CD4-positive, alpha-beta T cell (primary cell): ENCODE measurements around the gene PLSCR5. TPM values are rescaled to one million over a fixed set of nuclear protein-coding genes. Genes with fewer than 3 reads are reported as not detected.

ENCODE experiments used
- ATAC-seq: fragments of 200-7000 bp; cut with Tn5 transposase; one replicate; pipeline ENCODE4 v1.10.0; 2022; ENCODE audit warnings: mild to moderate bottlenecking; ENCODE audit not compliant: poor library complexity
- CTCF ChIA-PET: fragments of 350-600 bp; sonication (Branson Sonifier 250); formaldehyde crosslinking; loops from one replicate; lab custom pipeline; 2021; ENCODE audit warnings: antibody characterized with exemption, inconsistent platforms; lab: Charles Lee
- POLR2A ChIA-PET: fragments of 350-600 bp; sonication (Branson Sonifier 250); formaldehyde crosslinking; loops from one replicate; lab custom pipeline; 2021; ENCODE audit warnings: antibody characterized with exemption, inconsistent platforms; lab: Charles Lee
- DNase-seq, 14 experiments: peaks; one replicate each; pipeline ENCODE4 v3.0.0-alpha.2; 2013 to 2020; ENCODE audit warnings: mixed read lengths in 2 of 14
- H3K27ac ChIP-seq, 2 donors: one replicate each; pipeline versions ENCODE4 v1.5.1 to v1.7.0; 2013; ENCODE audit warnings: low read length in 2 of 2, low read depth in 1 of 2, mild to moderate bottlenecking in 1 of 2
- H3K27me3 ChIP-seq, 2 experiments: 1 replicate in 1 of 2; 2 replicates in 1 of 2; pipeline versions ENCODE4 v1.6.1 to v1.7.0; 2013; ENCODE audit warnings: low read length in 2 of 2, control low read depth in 1 of 2, mild to moderate bottlenecking in 1 of 2, moderate library complexity in 1 of 2; ENCODE audit not compliant: insufficient read depth in 2 of 2, control insufficient read depth in 1 of 2
- H3K36me3 ChIP-seq: one replicate; pipeline ENCODE4 v1.6.1; 2013; ENCODE audit warnings: low read length, control low read depth; ENCODE audit not compliant: insufficient read depth
- H3K4me1 ChIP-seq: one replicate; pipeline ENCODE4 v1.6.1; 2013; ENCODE audit warnings: low read length, control low read depth; ENCODE audit not compliant: insufficient read depth
- H3K4me3 ChIP-seq: one replicate; pipeline ENCODE4 v1.5.1; 2013; ENCODE audit warnings: mild to moderate bottlenecking, low read length, moderate library complexity
- H3K9me3 ChIP-seq, 2 experiments: 1 replicate in 1 of 2; 2 replicates in 1 of 2; pipeline versions ENCODE4 v1.6.1 to v1.7.0; 2013; ENCODE audit warnings: low read length in 2 of 2, mild to moderate bottlenecking in 2 of 2, control low read depth in 1 of 2, moderate library complexity in 1 of 2; ENCODE audit not compliant: control insufficient read depth in 1 of 2, insufficient read depth in 1 of 2
- H3K27ac Mint-ChIP-seq: one replicate; pipeline ENCODE4 v1.8.0; 2020; ENCODE audit warnings: mixed read lengths
- H3K27me3 Mint-ChIP-seq: one replicate; pipeline ENCODE4 v1.8.0; 2021; ENCODE audit warnings: mixed read lengths
- H3K36me3 Mint-ChIP-seq: one replicate; pipeline ENCODE4 v1.8.0; 2021; ENCODE audit warnings: low read depth, mixed read lengths
- H3K4me1 Mint-ChIP-seq: one replicate; pipeline ENCODE4 v1.8.0; 2021; ENCODE audit warnings: low read depth, mixed read lengths
- H3K4me3 Mint-ChIP-seq: one replicate; pipeline ENCODE4 v1.8.0; 2020; ENCODE audit warnings: mild to moderate bottlenecking, mixed read lengths
- H3K9me3 Mint-ChIP-seq: one replicate; pipeline ENCODE4 v1.8.0; 2020; ENCODE audit warnings: mixed read lengths
- intact Hi-C, 2 experiments: fragments of 100-400 bp; cut with DNase I in 1 of 2; cut with micrococcal nuclease in 1 of 2; formaldehyde crosslinking; loops; one replicate each; pipeline versions ENCODE4 v1.15.1 to v1.9.0; 2023 to 2025; cut with DNase I, micrococcal nuclease
- total RNA-seq, 174 experiments: library from RNA in 2 of 174; stranded (reverse) in 2 of 174; gene quantifications; one replicate each; pipeline ENCODE4 v1.2.3 and lab custom pipeline; 2021 to 2026
- TF ChIP-seq, protein P1 (sequence below): fragments of 200-600 bp; IDR thresholded peaks from one replicate; pipeline ENCODE4 v1.8.0; 2022; ENCODE audit warnings: antibody characterized with exemption, mild to moderate bottlenecking

Gene PLSCR5
- total RNA-seq, 2 experiments from 2014 or later, result not detected

DNA sequence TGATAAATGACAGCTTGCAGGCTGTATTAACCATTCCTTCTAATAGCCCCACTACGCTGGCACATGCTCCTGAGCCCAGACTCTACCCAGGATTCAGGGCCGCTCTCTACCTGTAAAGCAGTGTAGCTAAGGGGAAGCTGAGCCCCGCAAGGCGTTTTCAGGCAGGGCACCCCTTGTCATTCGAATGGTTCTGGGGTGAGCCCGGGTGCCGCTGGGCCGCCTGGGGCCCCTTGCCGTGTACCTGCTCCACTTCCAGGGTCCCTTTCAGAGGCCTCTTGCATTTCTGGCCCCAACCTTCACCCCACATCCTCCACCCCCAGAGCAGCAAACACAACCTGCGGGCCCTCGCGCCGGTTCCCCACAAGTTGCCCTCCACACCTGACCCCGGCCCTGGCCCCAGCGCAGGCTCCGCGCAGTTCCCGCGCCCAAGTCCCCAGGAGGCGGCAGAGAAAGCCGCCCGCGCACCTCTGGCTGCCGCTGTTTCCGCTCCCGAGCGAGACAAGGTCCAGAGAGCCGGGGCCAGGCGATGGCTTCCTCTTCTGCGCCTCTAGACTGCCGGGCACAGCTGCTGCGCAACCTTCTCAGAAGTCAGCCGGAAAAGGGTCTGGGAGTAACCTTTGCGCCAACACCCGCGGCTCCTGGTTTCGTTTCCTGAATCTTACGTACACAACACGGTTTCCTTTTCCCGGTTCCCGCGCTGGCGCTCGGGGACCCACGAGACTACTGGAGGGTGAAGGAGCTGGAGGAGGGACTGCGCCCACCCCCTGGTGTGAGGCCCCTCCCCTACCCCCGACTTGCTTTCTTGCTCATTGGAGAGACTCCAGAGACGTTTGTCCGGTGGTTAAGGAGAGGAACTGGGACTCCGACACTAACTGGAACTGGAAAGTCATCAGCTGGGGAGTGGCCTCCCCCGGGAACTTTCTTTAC lies 60.9 kb downstream of the PLSCR5 start, which contains the start of gene PLSCR1:
Gene PLSCR1, minus strand, starts transcription at position 606 of the 927 bp plus-strand sequence. CDS start 8,055 bp downstream, outside the sequence.
- Mint-ChIP-seq H3K4me1 (peaks cover 65% of the 10 kb centered on the region), H3K9me3 (no peaks in the 10 kb centered on the region), H3K27ac (peak within 1 kb of the TSS; percentile 78), H3K27me3 (no peaks in the 10 kb centered on the region), H3K36me3 (peaks cover 9% of the 10 kb centered on the region), H3K4me3 (peak within 1 kb of the TSS; percentile 95)
- CTCF ChIA-PET, result interaction anchor here (1.0 kb wide), 1 partner anchor 355 kb away, joined by 3 read pairs; no protein-coding TSS in a partner anchor
- TF ChIP-seq, protein P1, sequence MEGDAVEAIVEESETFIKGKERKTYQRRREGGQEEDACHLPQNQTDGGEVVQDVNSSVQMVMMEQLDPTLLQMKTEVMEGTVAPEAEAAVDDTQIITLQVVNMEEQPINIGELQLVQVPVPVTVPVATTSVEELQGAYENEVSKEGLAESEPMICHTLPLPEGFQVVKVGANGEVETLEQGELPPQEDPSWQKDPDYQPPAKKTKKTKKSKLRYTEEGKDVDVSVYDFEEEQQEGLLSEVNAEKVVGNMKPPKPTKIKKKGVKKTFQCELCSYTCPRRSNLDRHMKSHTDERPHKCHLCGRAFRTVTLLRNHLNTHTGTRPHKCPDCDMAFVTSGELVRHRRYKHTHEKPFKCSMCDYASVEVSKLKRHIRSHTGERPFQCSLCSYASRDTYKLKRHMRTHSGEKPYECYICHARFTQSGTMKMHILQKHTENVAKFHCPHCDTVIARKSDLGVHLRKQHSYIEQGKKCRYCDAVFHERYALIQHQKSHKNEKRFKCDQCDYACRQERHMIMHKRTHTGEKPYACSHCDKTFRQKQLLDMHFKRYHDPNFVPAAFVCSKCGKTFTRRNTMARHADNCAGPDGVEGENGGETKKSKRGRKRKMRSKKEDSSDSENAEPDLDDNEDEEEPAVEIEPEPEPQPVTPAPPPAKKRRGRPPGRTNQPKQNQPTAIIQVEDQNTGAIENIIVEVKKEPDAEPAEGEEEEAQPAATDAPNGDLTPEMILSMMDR, result no peak
- peaks cover 8% of the 10 kb centered on the region for H3K4me1 ChIP-seq
- peak; percentile 75 for ATAC-seq
- peak within 1 kb of the TSS; percentile 83 for H3K4me3 ChIP-seq
- POLR2A ChIA-PET, result interaction anchor here (0.9 to 2.9 kb wide), 5 partner anchors 10 to 75 kb away, joined by 3 to 28 read pairs (median 3); partner anchors contain the start of gene PLSCR2
- no peaks in the 10 kb centered on the region for H3K9me3 ChIP-seq
- H3K36me3 ChIP-seq, result no peaks in the 10 kb centered on the region
- peak within 1 kb of the TSS in 1 of 2 donors; percentile 56 for H3K27ac ChIP-seq
- peak; percentile 23 to 87 (median 50) for DNase-seq
- intact Hi-C loops, result loop anchor here in 1 of 2 experiments (5.0 kb wide), 1 partner anchor 77 kb away; the partner anchor contains the start of gene PLSCR2
- no peaks in the 10 kb centered on the region for H3K27me3 ChIP-seq

DNA sequence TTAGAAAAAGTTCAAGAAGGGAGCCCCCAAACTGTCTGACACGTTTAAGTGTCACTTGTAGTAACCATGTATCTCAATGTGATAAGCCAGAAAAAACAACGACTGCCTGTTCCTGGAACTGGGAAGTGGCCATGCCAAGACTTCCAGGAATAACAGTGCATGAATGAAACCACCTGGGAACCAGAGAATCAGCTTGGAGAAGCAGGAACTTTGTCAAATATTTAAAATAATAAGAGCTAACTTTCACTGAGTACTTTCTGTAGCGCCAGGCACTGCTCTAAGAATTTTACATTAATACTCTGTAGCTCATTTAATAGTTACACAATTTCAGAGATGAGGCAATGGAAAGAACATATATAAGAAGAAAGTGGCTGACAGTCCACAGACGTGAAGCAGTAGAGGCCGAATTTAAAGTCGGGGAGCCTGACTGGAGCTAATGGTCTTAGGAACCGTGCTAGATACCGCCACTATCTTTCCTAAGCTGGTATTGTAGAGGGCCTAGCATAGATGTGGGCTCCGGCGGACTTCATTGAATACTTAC lies 61.6 kb downstream of the PLSCR5 start:
- Mint-ChIP-seq H3K4me1 (peaks cover 70% of the 10 kb centered on the region), H3K27ac (peak overlapping the region; percentile 78), H3K36me3 (peaks cover 9% of the 10 kb centered on the region), H3K4me3 (peak overlapping the region; percentile 95), H3K27me3 (no peaks in the 10 kb centered on the region), H3K9me3 (no peaks in the 10 kb centered on the region)
- Histone ChIP-seq H3K4me1 (peaks cover 8% of the 10 kb centered on the region), H3K9me3 (no peaks in the 10 kb centered on the region), H3K27ac (no peak overlapping the region), H3K36me3 (no peaks in the 10 kb centered on the region), H3K4me3 (peak overlapping the region; percentile 83), H3K27me3 (no peaks in the 10 kb centered on the region)
- CTCF ChIA-PET, result interaction anchor here (1.0 kb wide), 1 partner anchor 354 kb away, joined by 3 read pairs; no protein-coding TSS in a partner anchor
- POLR2A ChIA-PET, result interaction anchor here (0.7 to 2.9 kb wide), 6 partner anchors 11 to 74 kb away, joined by 3 to 28 read pairs (median 3); partner anchors contain the start of gene PLSCR2
- intact Hi-C loops, result loop anchor here (2.0 to 5.0 kb wide), 2 partner anchors 75 to 76 kb away; partner anchors contain the start of gene PLSCR2 (in 2 of the 2)
- peak in 2 of 14 experiments; percentile 7 to 11 for DNase-seq
- TF ChIP-seq, protein P1, result no peak
- ATAC-seq, result peak; percentile 15

DNA sequence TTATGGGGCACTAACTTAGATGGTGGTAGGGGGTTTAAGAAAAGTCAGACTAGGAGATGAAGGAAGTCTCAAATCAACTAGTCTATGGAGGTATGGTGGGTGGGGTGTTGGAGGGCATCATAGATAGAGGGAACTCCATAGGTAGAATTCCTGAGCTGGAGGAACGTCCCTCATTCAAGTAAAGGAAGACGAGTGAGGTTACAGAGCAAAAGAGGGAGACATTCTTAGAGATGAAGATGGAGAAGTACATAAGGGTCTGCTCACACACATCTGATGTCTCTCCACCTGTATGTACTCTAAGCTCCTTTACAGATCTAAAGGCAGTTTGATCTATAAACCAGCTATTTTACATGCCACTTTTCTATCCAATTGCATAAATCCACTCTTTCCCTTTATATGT lies 62.2 kb downstream of the PLSCR5 start:
- no peak for DNase-seq
- CTCF ChIA-PET, result interaction anchor here (1.0 kb wide), 1 partner anchor 353 kb away, joined by 3 read pairs; no protein-coding TSS in a partner anchor
- no peaks in the 10 kb centered on the region for H3K27me3 Mint-ChIP-seq
- H3K4me1 Mint-ChIP-seq, result peaks cover 70% of the 10 kb centered on the region
- H3K4me3 ChIP-seq, result peak overlapping the region; percentile 83
- peak overlapping the region; percentile 78 for H3K27ac Mint-ChIP-seq
- H3K27me3 ChIP-seq, result no peaks in the 10 kb centered on the region
- H3K27ac ChIP-seq, result no peak overlapping the region
- H3K9me3 ChIP-seq, result no peaks in the 10 kb centered on the region
- H3K9me3 Mint-ChIP-seq, result no peaks in the 10 kb centered on the region
- no peaks in the 10 kb centered on the region for H3K36me3 ChIP-seq
- POLR2A ChIA-PET, result interaction anchor here (0.7 to 2.9 kb wide), 6 partner anchors 10 to 74 kb away, joined by 3 to 28 read pairs (median 3); partner anchors contain the start of gene PLSCR2
- no peak for ATAC-seq
- peaks cover 8% of the 10 kb centered on the region for H3K4me1 ChIP-seq
- H3K4me3 Mint-ChIP-seq, result peak overlapping the region; percentile 95
- TF ChIP-seq, protein P1, result no peak
- H3K36me3 Mint-ChIP-seq, result peaks cover 9% of the 10 kb centered on the region
- intact Hi-C loops, result loop anchor here (2.0 to 5.0 kb wide), 2 partner anchors 74 to 76 kb away; partner anchors contain the start of gene PLSCR2 (in 2 of the 2)
